ENCODE measurements around the gene RPL19.

RPL19 gene

GRCh38 chr17:39173080-39173479, 27.0 kb upstream of the RPL19 start:
- no peak for DNase-seq (ENCODE audit: low read depth in 3 of 3)

- DNase-seq (ENCODE audit: low read depth in 3 of 3): no peak
Measured at GRCh38 chr17:39173526-39174274, 26.4 kb upstream of the RPL19 start.

GRCh38 chr17:39174920-39175694, 25.0 kb upstream of the RPL19 start:
- DNase-seq (ENCODE audit: low read depth in 3 of 3): peak; percentile 54 to 69 (median 54)

GRCh38 chr17:39175695-39176093, 24.4 kb upstream of the RPL19 start:
- no peak for DNase-seq (ENCODE audit: low read depth in 3 of 3)

- no peak for DNase-seq (ENCODE audit: low read depth in 3 of 3)
Measured at GRCh38 chr17:39177256-39177655, 22.8 kb upstream of the RPL19 start.

- DNase-seq (ENCODE audit: low read depth in 3 of 3): no peak
Measured at GRCh38 chr17:39178536-39178935, 21.5 kb upstream of the RPL19 start.

- no peak for DNase-seq (ENCODE audit: low read depth in 3 of 3)
Measured at GRCh38 chr17:39181303-39181702, 18.8 kb upstream of the RPL19 start.

GRCh38 chr17:39183045-39183444, 17.0 kb upstream of the RPL19 start:
- DNase-seq (ENCODE audit: low read depth in 3 of 3): no peak

- DNase-seq (ENCODE audit: low read depth in 3 of 3): no peak
Measured at GRCh38 chr17:39183720-39184119, 16.4 kb upstream of the RPL19 start.

- no peak for DNase-seq (ENCODE audit: low read depth in 3 of 3)
Measured at GRCh38 chr17:39186481-39187002, 13.5 kb upstream of the RPL19 start.

- DNase-seq (ENCODE audit: low read depth in 3 of 3): no peak
Measured at GRCh38 chr17:39187152-39187830, 12.8 kb upstream of the RPL19 start.

- no peak for DNase-seq (ENCODE audit: low read depth in 3 of 3)
Measured at GRCh38 chr17:39191750-39192510, 8.2 kb upstream of the RPL19 start.

- no peak for DNase-seq (ENCODE audit: low read depth in 3 of 3)
Measured at GRCh38 chr17:39192901-39193300, 7.2 kb upstream of the RPL19 start.

- DNase-seq (ENCODE audit: low read depth in 3 of 3): no peak
Measured at GRCh38 chr17:39193346-39193745, 6.7 kb upstream of the RPL19 start.

- DNase-seq (ENCODE audit: low read depth in 3 of 3): no peak
Measured at GRCh38 chr17:39194089-39194984, 5.7 kb upstream of the RPL19 start.

GRCh38 chr17:39194985-39195524, 5.0 kb upstream of the RPL19 start:
- no peak for DNase-seq (ENCODE audit: low read depth in 3 of 3)

- DNase-seq (ENCODE audit: low read depth in 3 of 3): no peak
Measured at GRCh38 chr17:39195568-39196160, 4.4 kb upstream of the RPL19 start.

GRCh38 chr17:39196241-39196807, 3.8 kb upstream of the RPL19 start:
- DNase-seq (ENCODE audit: low read depth in 3 of 3): no peak

GRCh38 chr17:39196808-39197291, 3.2 kb upstream of the RPL19 start:
- DNase-seq (ENCODE audit: low read depth in 3 of 3): no peak
